SH-SY5Y (cell line): ENCODE data around the gene RXRA.
A peak's percentile ranks its signal among the peaks of the same experiment; 100 is the strongest.

Source experiments
- GATA2 ChIP-seq: IDR thresholded peaks from 2 replicates; pipeline ENCODE4 v1.6.1; 2011; ENCODE audit warnings: mild to moderate bottlenecking, low read depth, low read length
- GATA3 ChIP-seq: IDR thresholded peaks from 2 replicates; pipeline ENCODE4 v1.6.1; 2011; ENCODE audit warnings: low read depth, mild to moderate bottlenecking, low read length, moderate library complexity

- TF ChIP-seq GATA2: 0 out of 2 replicates have a peak, but pooled peaks have one; percentile 24
- no peak for TF ChIP-seq GATA3
These were observed 86.0 kb downstream of the RXRA start for GRCh38 chr9:134412298-134412711.
